ENCODE measurements around the gene TXNRD1.
A peak's percentile ranks its signal among the peaks of the same experiment; 100 is the strongest.

TXNRD1 gene

GRCh38 chr12:104304261-104305009, 88.9 kb downstream of the TXNRD1 start:
- H3K4me3 Mint-ChIP-seq, result peak overlapping the region; percentile 85
- H3K27ac Mint-ChIP-seq, result peak overlapping the region; percentile 99
- H3K27me3 Mint-ChIP-seq (ENCODE audit: low read depth), result no peaks in the 10 kb centered on the region
- no peaks in the 10 kb centered on the region for H3K9me3 Mint-ChIP-seq
- DNase-seq (ENCODE audit: low spot score), result no peak
- H3K4me1 Mint-ChIP-seq (ENCODE audit: low read depth), result peaks cover 72% of the 10 kb centered on the region
- peaks cover 38% of the 10 kb centered on the region for H3K36me3 Mint-ChIP-seq (ENCODE audit: low read depth)

DNA sequence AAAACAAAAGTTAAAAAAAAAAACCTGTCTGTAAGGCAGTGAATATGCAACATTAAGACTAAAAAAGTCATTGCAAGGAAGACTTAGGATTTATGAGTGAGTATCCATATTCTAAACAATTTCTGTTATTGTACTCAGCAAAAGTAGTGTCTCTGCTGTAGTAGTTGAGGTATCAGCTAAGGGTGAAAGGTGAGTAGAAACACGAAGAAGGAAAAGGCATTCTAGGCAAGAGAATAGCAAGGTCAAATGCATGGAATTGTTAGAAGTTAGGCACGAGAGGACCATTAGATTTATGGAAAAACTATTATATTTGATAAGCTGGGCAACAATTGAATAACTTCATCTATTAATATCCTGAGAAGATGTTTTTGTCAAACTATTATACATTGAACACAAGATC, 89.8 kb downstream of the TXNRD1 start:
- no peak overlapping the region for H3K27ac Mint-ChIP-seq
- H3K4me3 Mint-ChIP-seq, result peak overlapping the region; percentile 85
- H3K4me1 Mint-ChIP-seq (ENCODE audit: low read depth), result peaks cover 72% of the 10 kb centered on the region

DNA sequence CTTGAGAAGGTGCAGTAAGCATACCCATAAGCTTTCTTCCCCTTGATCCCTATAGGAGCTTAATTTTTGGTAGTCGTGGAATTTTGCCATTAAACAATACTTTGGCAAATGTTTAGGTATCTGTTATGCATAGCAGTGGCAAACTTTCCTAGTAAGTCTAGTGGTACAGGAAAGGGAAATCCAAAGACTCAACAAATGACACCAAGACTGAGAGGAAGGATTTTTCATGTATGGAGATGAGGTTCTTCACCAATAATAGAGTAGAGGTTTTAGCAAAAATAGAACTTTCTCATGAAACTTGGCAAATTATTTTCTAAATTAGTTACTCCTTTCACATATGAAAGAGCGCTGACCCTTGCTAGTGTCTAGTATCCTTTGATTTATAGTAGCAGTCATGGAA, 90.8 kb downstream of the TXNRD1 start:
- H3K9me3 Mint-ChIP-seq, result no peaks in the 10 kb centered on the region
- peaks cover 69% of the 10 kb centered on the region for H3K4me1 Mint-ChIP-seq (ENCODE audit: low read depth)
- H3K27me3 Mint-ChIP-seq (ENCODE audit: low read depth), result no peaks in the 10 kb centered on the region
- H3K27ac Mint-ChIP-seq, result no peak overlapping the region
- H3K4me3 Mint-ChIP-seq, result peak overlapping the region; percentile 24
- no peak for DNase-seq (ENCODE audit: low spot score)
- peaks cover 44% of the 10 kb centered on the region for H3K36me3 Mint-ChIP-seq (ENCODE audit: low read depth)

More for the DNA sequence above, 89.8 kb downstream of the TXNRD1 start:
- DNase-seq (ENCODE audit: low spot score), result no peak
- no peaks in the 10 kb centered on the region for H3K9me3 Mint-ChIP-seq
- peaks cover 38% of the 10 kb centered on the region for H3K36me3 Mint-ChIP-seq (ENCODE audit: low read depth)
- H3K27me3 Mint-ChIP-seq (ENCODE audit: low read depth), result no peaks in the 10 kb centered on the region

DNA sequence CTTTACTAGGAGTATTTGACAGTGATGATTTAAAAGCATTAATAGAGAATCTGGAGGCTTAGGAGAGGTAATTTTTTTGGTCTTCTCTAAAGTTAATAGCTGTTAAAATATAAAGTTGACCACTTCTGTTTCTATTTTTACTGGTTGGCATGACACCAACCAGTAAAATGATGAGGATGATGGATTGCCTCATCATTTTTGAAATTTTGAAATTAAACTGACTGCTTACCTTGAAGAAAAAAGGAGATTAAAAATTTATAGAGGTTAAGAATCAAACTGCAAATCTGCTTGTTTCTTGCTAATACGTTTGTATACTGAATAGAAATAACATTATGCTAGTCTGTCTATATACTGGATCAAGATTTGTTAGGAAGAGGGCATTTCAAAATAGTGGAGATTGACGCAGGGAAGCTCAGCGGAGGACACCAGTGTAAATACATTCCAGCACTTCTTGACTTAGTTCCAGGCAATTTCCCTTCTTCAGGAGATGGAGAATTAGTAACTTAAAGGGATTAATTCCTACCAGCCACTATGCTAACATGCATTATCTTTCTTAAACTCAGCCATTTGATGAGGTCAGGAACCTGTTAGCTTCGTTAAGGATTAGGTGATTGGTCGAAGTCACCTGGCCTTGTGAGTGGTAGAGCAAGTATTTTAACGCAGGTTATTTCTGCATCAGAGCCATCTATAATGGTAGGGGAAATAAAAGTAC, 91.5 kb downstream of the TXNRD1 start:
- H3K27me3 Mint-ChIP-seq (ENCODE audit: low read depth), result no peaks in the 10 kb centered on the region
- no peaks in the 10 kb centered on the region for H3K9me3 Mint-ChIP-seq
- peaks cover 62% of the 10 kb centered on the region for H3K4me1 Mint-ChIP-seq (ENCODE audit: low read depth)
- no peak for DNase-seq (ENCODE audit: low spot score)
- H3K27ac Mint-ChIP-seq, result no peak overlapping the region
- peaks cover 46% of the 10 kb centered on the region for H3K36me3 Mint-ChIP-seq (ENCODE audit: low read depth)
- no peak overlapping the region for H3K4me3 Mint-ChIP-seq

GRCh38 chr12:104307655-104308000, 92.0 kb downstream of the TXNRD1 start:
- no peak overlapping the region for H3K27ac Mint-ChIP-seq

GRCh38 chr12:104309446-104309993, 93.9 kb downstream of the TXNRD1 start:
- Mint-ChIP-seq H3K4me1 (ENCODE audit: low read depth) (peaks cover 47% of the 10 kb centered on the region), H3K27ac (peak overlapping the region; percentile 26), H3K36me3 (ENCODE audit: low read depth) (peaks cover 47% of the 10 kb centered on the region), H3K4me3 (no peak overlapping the region), H3K27me3 (ENCODE audit: low read depth) (no peaks in the 10 kb centered on the region), H3K9me3 (no peaks in the 10 kb centered on the region)
- no peak for DNase-seq (ENCODE audit: low spot score)

More at GRCh38 chr12:104307655-104308000, 92.0 kb downstream of the TXNRD1 start:
- Mint-ChIP-seq H3K4me3 (no peak overlapping the region), H3K36me3 (ENCODE audit: low read depth) (peaks cover 47% of the 10 kb centered on the region), H3K4me1 (ENCODE audit: low read depth) (peaks cover 60% of the 10 kb centered on the region), H3K27me3 (ENCODE audit: low read depth) (no peaks in the 10 kb centered on the region), H3K9me3 (no peaks in the 10 kb centered on the region)
- no peak for DNase-seq (ENCODE audit: low spot score)

GRCh38 chr12:104310751-104311633, 95.4 kb downstream of the TXNRD1 start:
- DNase-seq (ENCODE audit: low spot score), result no peak
- Mint-ChIP-seq H3K4me1 (ENCODE audit: low read depth) (peaks cover 37% of the 10 kb centered on the region), H3K4me3 (no peak overlapping the region), H3K27me3 (ENCODE audit: low read depth) (no peaks in the 10 kb centered on the region), H3K27ac (no peak overlapping the region), H3K36me3 (ENCODE audit: low read depth) (peaks cover 50% of the 10 kb centered on the region), H3K9me3 (no peaks in the 10 kb centered on the region)

GRCh38 chr12:104312202-104312601, 96.6 kb downstream of the TXNRD1 start:
- Mint-ChIP-seq H3K27ac (no peak overlapping the region), H3K9me3 (no peaks in the 10 kb centered on the region), H3K36me3 (ENCODE audit: low read depth) (peaks cover 49% of the 10 kb centered on the region), H3K4me3 (no peak overlapping the region), H3K27me3 (ENCODE audit: low read depth) (no peaks in the 10 kb centered on the region), H3K4me1 (ENCODE audit: low read depth) (peaks cover 25% of the 10 kb centered on the region)
- DNase-seq (ENCODE audit: low spot score), result no peak

DNA sequence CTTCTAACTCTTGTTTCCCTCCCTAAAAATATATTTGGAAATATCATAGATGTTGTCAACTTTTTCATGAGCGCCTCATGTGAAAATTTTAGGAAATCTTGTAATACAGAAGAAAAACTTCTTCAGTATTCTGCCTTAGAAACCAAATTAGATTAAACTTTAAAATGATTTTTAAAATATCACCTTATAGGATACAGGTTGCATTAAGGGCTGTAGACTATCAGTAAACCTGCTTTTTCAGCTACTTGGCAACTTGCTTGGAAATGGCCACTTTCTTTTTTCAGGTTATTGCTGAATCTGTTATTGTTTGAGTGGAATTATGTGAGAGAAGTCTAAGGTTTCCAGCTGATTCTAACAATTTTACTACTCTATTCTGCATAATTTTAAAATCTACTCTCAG, 97.1 kb downstream of the TXNRD1 start:
- no peak overlapping the region for H3K4me3 Mint-ChIP-seq
- H3K36me3 Mint-ChIP-seq (ENCODE audit: low read depth), result peaks cover 49% of the 10 kb centered on the region
- DNase-seq (ENCODE audit: low spot score), result no peak
- H3K27ac Mint-ChIP-seq, result no peak overlapping the region
- H3K9me3 Mint-ChIP-seq, result no peaks in the 10 kb centered on the region
- H3K4me1 Mint-ChIP-seq (ENCODE audit: low read depth), result peaks cover 22% of the 10 kb centered on the region
- no peaks in the 10 kb centered on the region for H3K27me3 Mint-ChIP-seq (ENCODE audit: low read depth)

DNA sequence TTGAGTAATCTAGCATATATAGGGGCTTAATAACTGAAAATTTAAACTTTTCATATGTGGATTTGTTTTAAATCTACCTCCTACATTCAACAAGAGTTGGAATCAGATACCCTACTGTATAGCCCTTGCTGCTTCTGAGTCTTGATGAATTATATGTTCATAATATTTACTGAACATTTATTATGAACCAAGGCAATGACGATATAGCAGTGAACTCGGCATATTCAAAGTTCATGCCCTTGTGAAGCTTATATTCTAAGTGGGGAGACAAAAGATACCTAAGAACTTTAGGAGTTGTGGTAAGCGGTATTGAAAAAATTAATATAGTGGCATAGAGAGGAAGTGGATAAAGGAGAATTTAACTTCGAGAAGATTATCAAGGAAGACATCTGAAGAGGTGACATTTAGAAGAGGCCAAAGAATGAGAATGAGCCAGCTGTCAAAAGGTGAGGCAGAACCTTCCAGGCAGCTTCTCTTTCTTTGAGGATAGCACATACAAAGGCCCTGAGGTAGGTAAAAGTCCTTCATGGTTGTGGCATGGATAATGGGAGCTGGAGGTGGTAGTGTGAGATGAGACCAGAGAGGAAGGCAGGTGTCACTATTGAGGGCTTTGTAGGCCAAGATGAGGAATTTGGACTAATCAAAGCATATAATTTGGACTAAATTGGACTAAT, 98.1 kb downstream of the TXNRD1 start:
- Mint-ChIP-seq H3K4me1 (ENCODE audit: low read depth) (peaks cover 18% of the 10 kb centered on the region), H3K4me3 (no peak overlapping the region), H3K9me3 (no peaks in the 10 kb centered on the region), H3K27ac (peak overlapping the region; percentile 41), H3K36me3 (ENCODE audit: low read depth) (peaks cover 51% of the 10 kb centered on the region), H3K27me3 (ENCODE audit: low read depth) (no peaks in the 10 kb centered on the region)
- no peak for DNase-seq (ENCODE audit: low spot score)

DNA sequence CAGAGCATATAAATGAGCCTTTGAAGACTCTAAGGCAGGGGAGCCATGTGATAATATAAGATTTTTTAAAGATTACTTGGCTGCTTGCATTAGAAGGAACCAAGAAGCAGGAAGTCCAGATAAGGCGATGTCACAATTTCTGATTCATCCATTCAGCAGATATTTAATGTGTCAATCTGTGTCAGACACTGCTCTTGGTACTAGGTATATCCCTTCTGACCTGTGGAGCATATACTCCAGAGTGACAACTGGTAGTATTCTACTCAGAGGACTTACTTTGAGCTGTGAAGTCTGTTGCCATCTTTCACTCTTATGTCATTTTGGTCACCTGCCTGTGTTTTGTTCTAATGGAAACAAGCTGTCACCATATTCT, 98.6 kb downstream of the TXNRD1 start:
- Mint-ChIP-seq H3K4me1 (ENCODE audit: low read depth) (peaks cover 17% of the 10 kb centered on the region), H3K9me3 (no peaks in the 10 kb centered on the region), H3K4me3 (no peak overlapping the region), H3K27ac (no peak overlapping the region), H3K36me3 (ENCODE audit: low read depth) (peaks cover 54% of the 10 kb centered on the region), H3K27me3 (ENCODE audit: low read depth) (no peaks in the 10 kb centered on the region)
- DNase-seq (ENCODE audit: low spot score), result no peak

- Mint-ChIP-seq H3K4me3 (no peak overlapping the region), H3K27me3 (ENCODE audit: low read depth) (no peaks in the 10 kb centered on the region), H3K27ac (peak overlapping the region; percentile 28), H3K4me1 (ENCODE audit: low read depth) (peaks cover 10% of the 10 kb centered on the region), H3K9me3 (no peaks in the 10 kb centered on the region), H3K36me3 (ENCODE audit: low read depth) (peaks cover 55% of the 10 kb centered on the region)
- no peak for DNase-seq (ENCODE audit: low spot score)
Observed at GRCh38 chr12:104315326-104316224, 100.0 kb downstream of the TXNRD1 start.
